ENCODE data around the gene GAS6. TPM values are rescaled to one million over a fixed set of nuclear protein-coding genes. Genes with fewer than 3 reads are reported as not detected.

Gene GAS6
- total RNA-seq, 6 donors from 2014 or later: 129 to 299 (median 180) TPM

GRCh38 chr13:113877149-113877990 is 13.5 kb upstream of the GAS6 start:
- Histone ChIP-seq H3K36me3 (no peaks in the 10 kb centered on the region), H3K9me3 (no peaks in the 10 kb centered on the region), H3K27me3 (no peaks in the 10 kb centered on the region), H3K4me1 (peaks cover 23 to 29% (median 27%) of the 10 kb centered on the region in 4 donors), H3K4me3 (no peak overlapping the region), H3K27ac (no peak overlapping the region)
- ATAC-seq (ENCODE audit: low FRiP score in 2 of 2): no peak
- TF ChIP-seq POLR2AphosphoS5 (IDR thresholded peaks at IDR 0.05) (no peak), EP300 (IDR thresholded peaks at IDR 0.05) (no peak), CTCF (IDR thresholded peaks at IDR 0.05) (no peak), POLR2A (IDR thresholded peaks at IDR 0.05) (no peak)
- no peak for DNase-seq
- WGBS, 2 donors: 93 to 96% methylated on average over 16 to 20 of the region's 21 CpGs

DNA sequence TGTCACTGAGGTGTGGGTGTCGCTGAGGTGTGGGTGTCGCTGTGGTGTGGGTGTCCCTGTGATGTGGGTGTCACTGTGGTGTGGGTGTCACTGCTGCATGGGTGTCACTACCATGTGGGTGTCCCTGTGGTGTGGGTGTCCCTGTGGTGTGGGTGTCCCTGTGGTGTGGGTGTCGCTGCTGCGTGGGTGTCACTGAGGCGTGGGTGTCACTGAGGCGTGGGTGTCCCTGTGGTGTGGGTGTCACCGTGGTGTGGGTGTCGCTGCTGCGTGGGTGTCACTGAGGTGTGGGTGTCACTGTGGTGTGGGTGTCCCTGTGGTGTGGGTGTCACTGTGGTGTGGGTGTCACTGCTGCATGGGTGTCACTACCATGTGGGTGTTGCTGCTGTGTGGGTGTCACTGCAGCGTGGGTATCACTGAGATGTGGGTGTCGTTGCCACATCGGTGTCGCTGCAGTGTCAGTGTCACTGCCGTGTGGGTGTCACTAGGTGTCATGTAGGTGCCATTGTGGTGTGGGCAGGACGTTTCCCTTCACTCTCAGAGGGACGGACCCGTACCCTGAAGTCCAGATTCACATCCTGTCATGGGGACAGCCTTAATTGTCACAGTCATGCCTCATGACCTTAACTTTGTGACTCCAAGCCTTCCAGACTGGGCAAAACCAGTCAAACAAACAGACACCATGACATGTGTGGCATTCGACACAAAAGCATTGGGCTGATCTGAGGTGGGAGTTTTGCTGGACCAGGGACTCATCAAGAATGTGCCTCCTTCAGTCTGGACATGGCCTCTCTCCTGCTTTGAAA is 12.7 kb upstream of the GAS6 start:
- DNase-seq (no peak), ATAC-seq (ENCODE audit: low FRiP score in 2 of 2) (no peak)
- WGBS, 2 donors: 88 to 91% methylated on average over 9 to 14 of the region's 18 CpGs

DNA sequence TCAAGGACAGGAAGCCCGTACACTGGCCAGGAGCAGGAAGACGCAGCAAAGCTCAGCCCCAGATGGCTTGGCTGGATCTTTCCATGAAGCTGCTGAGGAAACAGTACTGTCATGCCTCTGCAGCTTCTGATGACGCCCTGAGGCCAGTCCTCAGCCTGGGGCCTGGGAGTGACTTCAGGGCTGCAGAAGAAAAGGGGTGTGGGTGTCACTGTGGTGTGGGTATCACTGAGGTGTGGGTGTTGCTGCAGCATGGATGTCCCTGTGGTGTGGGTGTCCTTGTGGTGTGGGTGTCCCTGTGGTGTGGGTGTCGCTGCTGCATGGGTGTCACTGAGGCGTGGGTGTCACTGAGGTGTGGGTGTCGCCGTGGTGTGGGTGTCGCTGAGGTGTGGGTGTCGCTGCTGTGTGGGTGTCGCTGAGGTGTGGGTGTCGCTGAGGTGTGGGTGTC is 12.0 kb upstream of the GAS6 start:
- Histone ChIP-seq H3K27me3 (no peaks in the 10 kb centered on the region), H3K4me1 (peaks cover 11 to 14% (median 13%) of the 10 kb centered on the region in 4 donors), H3K36me3 (no peaks in the 10 kb centered on the region), H3K9me3 (no peaks in the 10 kb centered on the region), H3K27ac (no peak overlapping the region), H3K4me3 (no peak overlapping the region)
- no peak for TF ChIP-seq CTCF (IDR thresholded peaks at IDR 0.05)
- no peak for TF ChIP-seq POLR2A (IDR thresholded peaks at IDR 0.05)
- no peak for TF ChIP-seq POLR2AphosphoS5 (IDR thresholded peaks at IDR 0.05)
- no peak for TF ChIP-seq EP300 (IDR thresholded peaks at IDR 0.05)
- DNase-seq (no peak), ATAC-seq (ENCODE audit: low FRiP score in 2 of 2) (no peak)
- WGBS, 2 donors: 63 to 69% methylated on average over 10 to 11 of the region's 11 CpGs

More for the DNA sequence above, 12.7 kb upstream of the GAS6 start:
- no peak for TF ChIP-seq CTCF (IDR thresholded peaks at IDR 0.05)
- TF ChIP-seq POLR2A (IDR thresholded peaks at IDR 0.05): no peak
- TF ChIP-seq POLR2AphosphoS5 (IDR thresholded peaks at IDR 0.05): no peak
- TF ChIP-seq EP300 (IDR thresholded peaks at IDR 0.05): no peak
- H3K9me3 ChIP-seq: no peaks in the 10 kb centered on the region
- no peaks in the 10 kb centered on the region for H3K36me3 ChIP-seq
- no peaks in the 10 kb centered on the region for H3K27me3 ChIP-seq
- H3K4me1 ChIP-seq: peaks cover 18 to 21% (median 19%) of the 10 kb centered on the region in 4 donors
- H3K27ac ChIP-seq: no peak overlapping the region
- no peak overlapping the region for H3K4me3 ChIP-seq

- Histone ChIP-seq H3K36me3 (no peaks in the 10 kb centered on the region), H3K27me3 (no peaks in the 10 kb centered on the region), H3K4me3 (no peak overlapping the region), H3K4me1 (peaks cover 8 to 9% (median 8%) of the 10 kb centered on the region in 4 donors), H3K9me3 (no peaks in the 10 kb centered on the region), H3K27ac (no peak overlapping the region)
- ATAC-seq (ENCODE audit: low FRiP score in 2 of 2): no peak
- no peak for DNase-seq
- TF ChIP-seq CTCF (IDR thresholded peaks at IDR 0.05) (no peak), POLR2A (IDR thresholded peaks at IDR 0.05) (no peak), EP300 (IDR thresholded peaks at IDR 0.05) (no peak), POLR2AphosphoS5 (IDR thresholded peaks at IDR 0.05) (no peak)
- 92 to 95% methylated on average over 3 to 8 of the region's 8 CpGs for WGBS, 2 donors
These were observed 11.5 kb upstream of the GAS6 start for GRCh38 chr13:113875429-113875815.

Data from upper lobe of left lung (tissue), 6 donors.